GM19025 (cell line): ENCODE data around the gene TK1.
"Not testable (repeated sequence)": the region's sequence is repeated elsewhere in the genome, so short reads cannot be mapped to it uniquely, and the experiment has no call there.

Experiments
- ATAC-seq: cut with Tn5 transposase; IDR thresholded peaks from one replicate; pipeline ENCODE4 v1.9.1; 2021; ENCODE audit warnings: mild to moderate bottlenecking, low read depth, moderate library complexity; ENCODE audit not compliant: unreplicated experiment

The TK1 gene

GRCh38 chr17:78186692-78187595 is at the start of gene TK1, which contains the start of gene AFMID:
TSS of gene TK1 (minus strand) at chr17:78187052. CDS start at chr17:78186994, 58 bp downstream.
TSS of gene AFMID (plus strand) at chr17:78187362. CDS start at chr17:78187371, 9 bp downstream.
- ATAC-seq, result peak; percentile 95

- no peak for ATAC-seq
Measured at GRCh38 chr17:78235885-78236284, 49.0 kb upstream of the TK1 start.

- ATAC-seq, result not testable (repeated sequence)
Measured at GRCh38 chr17:78235022-78235421, 48.2 kb upstream of the TK1 start.

GRCh38 chr17:78234261-78234865 is 47.5 kb upstream of the TK1 start:
- no peak for ATAC-seq

GRCh38 chr17:78233678-78234077 is 46.8 kb upstream of the TK1 start:
- no peak for ATAC-seq

- no peak for ATAC-seq
Measured at GRCh38 chr17:78232859-78233173, 46.0 kb upstream of the TK1 start.

- no peak for ATAC-seq
Measured at GRCh38 chr17:78231991-78232858, 45.4 kb upstream of the TK1 start.

- no peak for ATAC-seq
Measured at GRCh38 chr17:78230996-78231935, 44.4 kb upstream of the TK1 start, which contains the start of gene TMEM235. TSS of gene TMEM235 (plus strand) at chr17:78231631. CDS start at chr17:78232024, 393 bp downstream.

GRCh38 chr17:78230252-78230962 is 43.6 kb upstream of the TK1 start:
- ATAC-seq, result no peak

- ATAC-seq, result no peak
Measured at GRCh38 chr17:78228176-78228575, 41.3 kb upstream of the TK1 start.

GRCh38 chr17:78227455-78227916 is 40.6 kb upstream of the TK1 start:
- no peak for ATAC-seq

- no peak for ATAC-seq
Measured at GRCh38 chr17:78226759-78227454, 40.1 kb upstream of the TK1 start.

GRCh38 chr17:78226055-78226758 is 39.4 kb upstream of the TK1 start:
- no peak for ATAC-seq

- no peak for ATAC-seq
Measured at GRCh38 chr17:78225088-78225865, 38.4 kb upstream of the TK1 start.

GRCh38 chr17:78224231-78225087 is 37.6 kb upstream of the TK1 start:
- no peak for ATAC-seq

- ATAC-seq, result no peak
Measured at GRCh38 chr17:78223765-78224164, 36.9 kb upstream of the TK1 start.
